GM12891 (cell line): Measurements from ENCODE around the gene RANBP9.

Experiments
- PAX5 ChIP-seq: IDR thresholded peaks from 2 replicates; pipeline ENCODE4 v1.6.1; 2011; ENCODE audit warnings: low read length, moderate library complexity, mild to moderate bottlenecking; ENCODE audit not compliant: insufficient read depth, severe bottlenecking
- POLR2A ChIP-seq: IDR thresholded peaks from 2 replicates; pipeline ENCODE4 v1.6.1; 2011; ENCODE audit warnings: low read depth, low read length, control low read depth
- POLR2AphosphoS5 ChIP-seq: IDR thresholded peaks from 2 replicates; pipeline ENCODE4 v1.6.1; 2011; ENCODE audit warnings: low read depth, low read length, control low read depth
- POU2F2 ChIP-seq: IDR thresholded peaks from 2 replicates; pipeline ENCODE4 v1.6.1; 2011; ENCODE audit warnings: low read depth, mild to moderate bottlenecking, control low read depth, low read length, moderate library complexity
- SPI1 ChIP-seq: IDR thresholded peaks from 2 replicates; pipeline ENCODE4 v1.6.1; 2011; ENCODE audit warnings: low read depth, low read length, control low read depth
- TAF1 ChIP-seq: IDR thresholded peaks from 2 replicates; pipeline ENCODE4 v1.6.1; 2011; ENCODE audit warnings: low read depth, low read length, control low read depth

- no peak for TF ChIP-seq POLR2A
- no peak for TF ChIP-seq TAF1
- no peak for TF ChIP-seq POLR2AphosphoS5
- no peak for TF ChIP-seq POU2F2
- TF ChIP-seq SPI1: no peak
- no peak for TF ChIP-seq PAX5
Measured at GRCh38 chr6:13590574-13591153, 121.0 kb downstream of the RANBP9 start.
